T-helper 1 cell treated with Interleukin-12 subunit alpha and Interleukin-12 subunit beta and Interleukin-4 antibody, amounts not matched to agents 30 ng/mL and 1 ng/mL, for 36 hours (primary cell): ENCODE results near the gene ZFAND2B. TPM values are rescaled to one million over a fixed set of nuclear protein-coding genes. Genes with fewer than 3 reads are reported as not detected.

Experiments used
- intact Hi-C: fragments of 100-400 bp; cut with micrococcal nuclease; formaldehyde crosslinking; loops from one replicate; pipeline ENCODE4 v1.15.1; 2024
- total RNA-seq: library from RNA; stranded (reverse); gene quantifications from 2 replicates; pipeline ENCODE4 v1.2.3, GENCODE V29; 2022

Gene ZFAND2B
- total RNA-seq, 1 donor from 2014 or later = 56.1 TPM

GRCh38 chr2:219218732-219219701 lies 12.4 kb downstream of the ZFAND2B start, which contains the start of gene ABCB6:
Gene ABCB6, minus strand, starts transcription at chr2:219218958. Its CDS starts 285 bp downstream, at chr2:219218673.
- intact Hi-C loops = loop anchor here (1.0 to 2.0 kb wide), 10 partner anchors 10 to 322 kb away; partner anchors contain the start of genes ANKZF1, ATG9A, CNPPD1 and DNAJB2

- intact Hi-C loops = loop anchor here (1.0 to 2.0 kb wide), 9 partner anchors 9 to 323 kb away; partner anchors contain the start of genes ANKZF1, ATG9A, CNPPD1 and GLB1L
Measured at GRCh38 chr2:219219784-219220532, 13.4 kb downstream of the ZFAND2B start.

GRCh38 chr2:219220652-219221402 lies 14.2 kb downstream of the ZFAND2B start:
- intact Hi-C loops = no loop called here

GRCh38 chr2:219221957-219222518 lies 15.5 kb downstream of the ZFAND2B start:
- intact Hi-C loops = no loop called here

DNA sequence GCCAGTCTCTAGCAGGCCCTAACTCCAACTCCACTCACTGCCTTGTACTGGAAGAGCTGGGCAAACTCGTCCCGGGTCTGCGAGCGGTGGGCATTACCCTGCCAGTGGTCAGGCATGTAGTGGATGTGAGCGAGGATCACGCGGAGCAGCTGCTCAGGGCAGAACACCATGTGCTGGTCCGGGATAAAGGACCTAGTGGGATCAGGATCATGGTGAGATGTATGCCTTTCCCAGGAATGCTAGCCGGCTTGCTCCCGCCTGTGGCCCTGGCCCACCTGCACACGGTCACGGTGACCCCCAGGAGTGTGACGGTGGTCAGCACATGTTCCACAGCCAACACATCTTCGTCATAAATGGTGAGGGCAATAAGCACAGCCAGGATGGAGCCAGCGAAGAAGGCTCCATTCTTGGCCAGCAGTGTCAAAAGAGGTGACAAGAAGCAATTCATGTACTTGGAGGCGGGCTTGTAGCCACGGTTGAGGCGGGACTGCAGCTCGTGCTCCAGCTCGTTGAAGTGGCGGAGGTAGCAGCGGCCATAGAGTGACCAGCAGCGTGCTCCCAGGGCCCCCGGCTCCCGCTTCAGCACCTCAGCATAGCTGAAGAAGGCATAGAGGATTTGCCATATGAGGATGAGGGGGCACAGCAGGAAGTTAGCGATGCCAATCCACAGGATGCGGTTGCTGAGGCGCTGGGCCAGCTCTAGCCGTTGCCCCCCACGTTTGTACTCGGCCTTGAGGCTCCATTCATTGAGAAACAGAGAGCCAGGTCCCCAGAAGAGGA lies 17.4 kb downstream of the ZFAND2B start:
- intact Hi-C loops = no loop called here

DNA sequence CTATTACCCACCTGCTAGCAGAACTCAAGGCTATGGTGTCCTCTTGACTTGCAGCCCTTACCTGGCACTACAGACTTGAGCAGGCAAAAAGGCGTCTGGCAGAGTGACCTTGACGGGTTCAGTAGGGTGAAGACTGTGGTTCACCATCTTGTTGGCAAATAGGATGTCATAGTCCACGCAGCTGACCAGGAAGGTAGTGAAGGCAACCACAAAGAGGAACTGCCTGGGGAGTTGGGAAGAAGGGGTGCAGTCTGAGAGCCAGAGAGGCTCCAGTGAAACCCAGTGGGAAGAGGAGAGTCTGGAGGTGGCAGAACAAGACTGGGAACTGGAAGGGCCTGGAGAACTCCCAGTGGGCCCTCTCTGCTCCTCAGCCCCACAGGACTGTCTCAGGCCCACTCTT lies 18.8 kb downstream of the ZFAND2B start:
- intact Hi-C loops = loop anchor here (5.0 kb wide), 3 partner anchors 317 to 1008 kb away; partner anchors contain the start of genes ARPC2, CHPF, STK11IP and TMEM198

DNA sequence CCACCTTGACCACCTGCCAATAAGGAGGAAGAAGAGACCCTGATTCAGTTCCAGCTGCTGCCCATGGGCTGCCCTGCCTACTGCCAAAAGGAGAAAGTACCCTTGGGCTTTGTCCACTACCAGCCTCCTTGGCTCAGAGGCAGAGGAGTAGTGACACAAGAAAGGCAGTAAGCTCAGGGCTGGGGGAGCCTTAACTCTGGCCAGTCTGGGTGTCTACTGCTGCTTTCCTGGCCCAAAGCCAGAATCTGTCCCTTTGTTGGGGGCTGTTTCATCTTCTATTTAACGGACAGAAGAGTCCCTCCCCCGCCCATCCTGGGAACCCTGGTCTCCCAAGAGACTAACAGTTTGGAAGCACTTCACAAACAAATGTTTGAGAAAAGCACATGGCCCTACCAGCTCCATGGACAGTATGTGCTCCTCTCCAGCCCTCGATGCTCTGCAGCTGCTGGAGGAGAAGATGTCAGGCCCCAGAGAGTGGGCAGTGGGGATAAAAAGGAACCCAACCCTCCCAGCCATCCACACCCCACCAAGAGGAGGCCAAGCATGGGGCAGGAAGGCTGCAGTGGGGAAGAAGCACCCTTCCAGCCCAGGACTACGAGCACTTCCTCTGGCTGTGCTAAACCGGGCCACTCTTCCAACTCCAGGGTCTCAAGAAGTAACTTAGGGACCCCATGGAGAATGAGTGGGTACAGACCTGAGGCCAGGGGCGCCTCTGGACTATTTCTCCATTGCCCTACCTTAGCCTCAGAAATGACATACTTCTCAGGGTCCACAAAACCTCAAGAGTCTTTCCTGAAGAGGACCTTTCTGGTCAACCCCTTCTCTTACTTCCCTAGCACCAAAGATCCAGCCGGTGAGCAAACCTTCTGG lies 21.7 kb downstream of the ZFAND2B start:
- intact Hi-C loops = loop anchor here (2.0 to 5.0 kb wide), 4 partner anchors 314 to 1011 kb away; partner anchors contain the start of genes ARPC2, CHPF, STK11IP and TMEM198

- intact Hi-C loops = loop anchor here (1.0 to 5.0 kb wide), 14 partner anchors 10 to 1012 kb away; partner anchors contain the start of genes AAMP, ARPC2, CHPF and DNAJB2
Measured at GRCh38 chr2:219228911-219229304, 22.3 kb downstream of the ZFAND2B start.

DNA sequence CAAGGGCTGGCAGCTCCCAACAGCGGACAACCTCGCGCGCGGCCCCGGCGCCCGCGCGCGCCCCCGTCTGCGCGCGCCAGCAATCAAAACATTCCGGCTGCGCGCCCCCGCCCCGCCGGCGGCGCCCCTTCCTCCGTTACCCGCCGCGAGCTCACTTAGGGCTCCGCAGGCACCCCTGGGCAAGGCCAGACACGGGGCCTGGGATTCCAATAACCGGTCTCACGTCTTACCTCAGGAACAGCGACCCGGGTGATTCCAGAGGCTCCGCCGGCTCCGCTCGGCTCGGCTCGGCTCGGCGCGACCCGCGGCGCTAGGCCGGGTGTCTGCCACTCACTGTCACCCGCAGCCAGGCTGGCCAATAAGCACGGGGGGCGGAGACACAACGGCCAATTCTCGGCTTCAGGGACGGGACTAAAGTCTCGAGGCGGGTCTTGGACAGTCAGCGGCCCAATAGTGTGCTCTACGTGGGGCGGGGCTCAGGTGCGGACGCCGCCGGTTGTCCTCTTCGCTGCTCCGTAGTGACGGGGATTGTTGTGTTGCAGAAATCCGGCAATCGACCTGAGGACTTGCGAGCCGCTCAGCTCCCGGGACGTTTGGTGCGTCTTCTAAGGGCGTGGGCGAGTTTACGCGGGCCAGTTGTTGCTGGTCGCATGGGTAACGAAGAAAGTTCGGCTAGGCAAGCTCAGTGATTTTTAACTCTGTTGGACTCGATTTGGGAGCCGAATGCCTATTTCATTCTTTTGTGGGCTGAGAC lies 22.9 kb downstream of the ZFAND2B start, which contains the start of the genes ANKZF1 and ATG9A:
TSS of gene ANKZF1 (plus strand) at position 502 of the 754 bp plus-strand sequence. CDS start 452 bp downstream, outside the sequence.
TSS of gene ATG9A (minus strand) at position 332 of the 754 bp plus-strand sequence. CDS start 1,612 bp downstream, outside the sequence.
- intact Hi-C loops = loop anchor here (1.0 to 5.0 kb wide), 14 partner anchors 10 to 1012 kb away; partner anchors contain the start of genes AAMP, ARPC2, CHPF and DNAJB2

GRCh38 chr2:219230059-219230540 lies 23.5 kb downstream of the ZFAND2B start:
- intact Hi-C loops = no loop called here

- intact Hi-C loops = no loop called here
Measured at GRCh38 chr2:219234331-219234730, 27.7 kb downstream of the ZFAND2B start.

- intact Hi-C loops = loop anchor here (10.0 kb wide), 1 partner anchor 679 kb away; the partner anchor contains the start of genes CNOT9 and USP37
Measured at GRCh38 chr2:219243291-219243761, 36.7 kb downstream of the ZFAND2B start.

GRCh38 chr2:219244789-219245147 lies 38.2 kb downstream of the ZFAND2B start:
- intact Hi-C loops = loop anchor here (1.0 to 10.0 kb wide), 12 partner anchors 9 to 1025 kb away; partner anchors contain the start of genes ANKZF1, ATG9A, CNOT9 and DNAJB2

- intact Hi-C loops = loop anchor here (1.0 to 10.0 kb wide), 12 partner anchors 8 to 1026 kb away; partner anchors contain the start of genes ANKZF1, ATG9A, CNOT9 and DNAJB2
Measured at GRCh38 chr2:219245148-219245898, 38.7 kb downstream of the ZFAND2B start, which contains the start of the genes GLB1L and STK16. Gene GLB1L, minus strand, starts transcription at chr2:219245444. Its CDS starts 1,871 bp downstream, at chr2:219243573. Gene STK16, plus strand, starts transcription at chr2:219245479. Its CDS starts 521 bp downstream, at chr2:219246000.

DNA sequence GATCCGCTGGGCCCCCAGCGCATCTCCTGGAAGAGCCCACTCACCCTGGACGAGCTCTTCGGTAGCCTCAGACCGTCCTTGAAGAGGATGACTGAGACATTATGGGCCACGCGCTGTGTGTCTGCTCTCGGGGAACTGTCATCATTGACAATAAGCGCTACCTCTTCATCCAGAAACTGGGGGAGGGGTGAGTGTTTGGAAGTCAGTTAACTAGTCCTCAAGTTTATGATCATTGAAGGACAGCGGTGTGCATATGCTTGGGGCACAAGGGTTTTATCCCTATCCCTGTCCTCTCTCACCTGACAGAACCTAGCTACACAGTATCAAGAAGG lies 39.3 kb downstream of the ZFAND2B start:
- intact Hi-C loops = loop anchor here (1.0 to 10.0 kb wide), 12 partner anchors 7 to 1027 kb away; partner anchors contain the start of genes ANKZF1, ATG9A, CNOT9 and DNAJB2

- intact Hi-C loops = loop anchor here (10.0 kb wide), 1 partner anchor 682 kb away; the partner anchor contains the start of genes CNOT9 and USP37
Measured at GRCh38 chr2:219246559-219246958, 40.0 kb downstream of the ZFAND2B start.
